K562 (cell line): Measurements from ENCODE around the gene RLN2.

Source experiments
- BHLHE40 ChIP-seq: IDR thresholded peaks from 2 replicates; pipeline ENCODE4 v1.6.1; 2011; ENCODE audit warnings: low read length, improper control_type of control experiment
- CHD2 ChIP-seq: IDR thresholded peaks from 2 replicates; pipeline ENCODE4 v1.6.1; 2011; ENCODE audit warnings: low read depth, low read length
- ELF4 ChIP-seq: fragments of 450-650 bp; formaldehyde crosslinking; IDR thresholded peaks from 2 replicates; pipeline ENCODE4 v1.4.0; 2022; ENCODE audit warnings: missing genetic modification characterization
- HLTF ChIP-seq: fragments of 450-650 bp; IDR thresholded peaks from 2 replicates; pipeline ENCODE4 v1.6.1; 2016
- HMG20A ChIP-seq: fragments of 450-650 bp; formaldehyde crosslinking; conservative IDR thresholded peaks from 2 replicates; pipeline ENCODE4 v1.4.0; 2020; ENCODE audit warnings: mild to moderate bottlenecking, mixed read lengths
- POLR2AphosphoS5 ChIP-seq: IDR thresholded peaks from 2 replicates; pipeline ENCODE4 v1.6.1; 2011; ENCODE audit warnings: mild to moderate bottlenecking, low read depth, low read length, moderate library complexity; ENCODE audit not compliant: control insufficient read depth, insufficient read depth
- TCF7 ChIP-seq: sonication (generic); IDR thresholded peaks from 2 replicates; pipeline ENCODE4 v1.6.1; 2016; ENCODE audit warnings: antibody characterized with exemption, borderline replicate concordance
- TF ChIP-seq, protein P1 (sequence below): fragments of 250-450 bp; sonication (Bioruptor Pico); IDR thresholded peaks from 2 replicates; pipeline ENCODE4 v1.5.0; 2020; ENCODE audit warnings: mild to moderate bottlenecking, borderline replicate concordance
- TF ChIP-seq, protein P2 (sequence below): fragments of 450-650 bp; formaldehyde crosslinking; IDR thresholded peaks from 2 replicates; pipeline ENCODE4 v1.4.0; 2020; ENCODE audit warnings: mild to moderate bottlenecking
- TF ChIP-seq, protein P3 (sequence below), 3 experiments: IDR thresholded peaks in 2 of 3; conservative IDR thresholded peaks in 1 of 3; 2 replicates each; pipeline ENCODE4 v1.5.1; 2011 to 2012; ENCODE audit warnings: low read length in 3 of 3, mild to moderate bottlenecking in 3 of 3, control low read depth in 2 of 3, improper control_type of control experiment in 1 of 3, inconsistent platforms in 1 of 3, low read depth in 1 of 3, mixed read lengths in 1 of 3, moderate library complexity in 1 of 3; ENCODE audit not compliant: insufficient read depth in 2 of 3

DNA sequence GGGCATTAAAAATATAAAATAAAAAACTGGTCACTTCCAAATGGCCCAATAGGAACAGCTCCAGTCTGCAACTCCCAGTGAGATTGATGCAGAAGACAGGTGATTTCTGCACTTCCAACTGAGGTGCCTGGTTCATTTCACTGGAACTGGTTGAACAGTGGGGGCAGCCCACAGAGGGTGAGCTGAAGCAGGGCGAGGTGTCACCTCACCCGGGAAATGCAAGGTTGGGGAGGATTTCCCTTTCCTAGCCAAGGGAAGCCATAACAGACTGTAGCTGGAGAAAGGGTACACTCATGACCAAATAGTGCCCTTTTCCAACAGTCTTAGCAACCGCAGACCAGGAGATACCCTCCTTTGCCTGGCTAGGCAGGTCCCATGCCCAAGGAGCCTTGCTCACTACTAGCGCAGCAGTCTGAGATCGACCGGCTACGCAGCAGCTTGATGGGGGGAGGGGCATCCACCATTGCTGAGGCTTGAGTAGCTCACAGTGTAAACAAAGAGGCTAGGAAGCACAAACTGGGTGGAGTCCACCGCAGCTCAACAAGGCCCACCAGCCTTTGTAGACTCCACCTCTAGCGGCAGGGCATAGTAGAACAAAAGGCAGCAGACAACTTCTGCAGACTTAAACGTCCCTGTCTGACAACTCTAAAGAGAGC is 22.5 kb upstream of the RLN2 start:
- TF ChIP-seq CHD2 (no peak), HMG20A (CRISPR knock-in tag) (no peak), HLTF (no peak), POLR2AphosphoS5 (no peak), TCF7 (no peak), BHLHE40 (no peak), ELF4 (CRISPR knock-in tag) (no peak)
- TF ChIP-seq, protein P1, sequence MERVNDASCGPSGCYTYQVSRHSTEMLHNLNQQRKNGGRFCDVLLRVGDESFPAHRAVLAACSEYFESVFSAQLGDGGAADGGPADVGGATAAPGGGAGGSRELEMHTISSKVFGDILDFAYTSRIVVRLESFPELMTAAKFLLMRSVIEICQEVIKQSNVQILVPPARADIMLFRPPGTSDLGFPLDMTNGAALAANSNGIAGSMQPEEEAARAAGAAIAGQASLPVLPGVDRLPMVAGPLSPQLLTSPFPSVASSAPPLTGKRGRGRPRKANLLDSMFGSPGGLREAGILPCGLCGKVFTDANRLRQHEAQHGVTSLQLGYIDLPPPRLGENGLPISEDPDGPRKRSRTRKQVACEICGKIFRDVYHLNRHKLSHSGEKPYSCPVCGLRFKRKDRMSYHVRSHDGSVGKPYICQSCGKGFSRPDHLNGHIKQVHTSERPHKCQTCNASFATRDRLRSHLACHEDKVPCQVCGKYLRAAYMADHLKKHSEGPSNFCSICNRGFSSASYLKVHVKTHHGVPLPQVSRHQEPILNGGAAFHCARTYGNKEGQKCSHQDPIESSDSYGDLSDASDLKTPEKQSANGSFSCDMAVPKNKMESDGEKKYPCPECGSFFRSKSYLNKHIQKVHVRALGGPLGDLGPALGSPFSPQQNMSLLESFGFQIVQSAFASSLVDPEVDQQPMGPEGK, result no peak
- TF ChIP-seq, protein P2, sequence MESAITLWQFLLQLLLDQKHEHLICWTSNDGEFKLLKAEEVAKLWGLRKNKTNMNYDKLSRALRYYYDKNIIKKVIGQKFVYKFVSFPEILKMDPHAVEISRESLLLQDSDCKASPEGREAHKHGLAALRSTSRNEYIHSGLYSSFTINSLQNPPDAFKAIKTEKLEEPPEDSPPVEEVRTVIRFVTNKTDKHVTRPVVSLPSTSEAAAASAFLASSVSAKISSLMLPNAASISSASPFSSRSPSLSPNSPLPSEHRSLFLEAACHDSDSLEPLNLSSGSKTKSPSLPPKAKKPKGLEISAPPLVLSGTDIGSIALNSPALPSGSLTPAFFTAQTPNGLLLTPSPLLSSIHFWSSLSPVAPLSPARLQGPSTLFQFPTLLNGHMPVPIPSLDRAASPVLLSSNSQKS (CRISPR knock-in tag), result no peak
- TF ChIP-seq, protein P3, sequence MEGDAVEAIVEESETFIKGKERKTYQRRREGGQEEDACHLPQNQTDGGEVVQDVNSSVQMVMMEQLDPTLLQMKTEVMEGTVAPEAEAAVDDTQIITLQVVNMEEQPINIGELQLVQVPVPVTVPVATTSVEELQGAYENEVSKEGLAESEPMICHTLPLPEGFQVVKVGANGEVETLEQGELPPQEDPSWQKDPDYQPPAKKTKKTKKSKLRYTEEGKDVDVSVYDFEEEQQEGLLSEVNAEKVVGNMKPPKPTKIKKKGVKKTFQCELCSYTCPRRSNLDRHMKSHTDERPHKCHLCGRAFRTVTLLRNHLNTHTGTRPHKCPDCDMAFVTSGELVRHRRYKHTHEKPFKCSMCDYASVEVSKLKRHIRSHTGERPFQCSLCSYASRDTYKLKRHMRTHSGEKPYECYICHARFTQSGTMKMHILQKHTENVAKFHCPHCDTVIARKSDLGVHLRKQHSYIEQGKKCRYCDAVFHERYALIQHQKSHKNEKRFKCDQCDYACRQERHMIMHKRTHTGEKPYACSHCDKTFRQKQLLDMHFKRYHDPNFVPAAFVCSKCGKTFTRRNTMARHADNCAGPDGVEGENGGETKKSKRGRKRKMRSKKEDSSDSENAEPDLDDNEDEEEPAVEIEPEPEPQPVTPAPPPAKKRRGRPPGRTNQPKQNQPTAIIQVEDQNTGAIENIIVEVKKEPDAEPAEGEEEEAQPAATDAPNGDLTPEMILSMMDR (IDR thresholded peaks at IDR 0.05 in 2 of 3, conservative IDR thresholded peaks at IDR 0.05 in 1 of 3; ENCODE audit: insufficient read depth in 2 of 3, low read depth in 1 of 3, low read length in 3 of 3), result no peak
